D341Med (cell line): ENCODE data around the gene DNAH14.
"Not testable (repeated sequence)": the region's sequence is repeated elsewhere in the genome, so short reads cannot be mapped to it uniquely, and the experiment has no call there.

Source experiments
- DNase-seq: peaks from one replicate; pipeline ENCODE4 v3.0.0; 2012; ENCODE audit warnings: low spot score

Gene DNAH14

DNA sequence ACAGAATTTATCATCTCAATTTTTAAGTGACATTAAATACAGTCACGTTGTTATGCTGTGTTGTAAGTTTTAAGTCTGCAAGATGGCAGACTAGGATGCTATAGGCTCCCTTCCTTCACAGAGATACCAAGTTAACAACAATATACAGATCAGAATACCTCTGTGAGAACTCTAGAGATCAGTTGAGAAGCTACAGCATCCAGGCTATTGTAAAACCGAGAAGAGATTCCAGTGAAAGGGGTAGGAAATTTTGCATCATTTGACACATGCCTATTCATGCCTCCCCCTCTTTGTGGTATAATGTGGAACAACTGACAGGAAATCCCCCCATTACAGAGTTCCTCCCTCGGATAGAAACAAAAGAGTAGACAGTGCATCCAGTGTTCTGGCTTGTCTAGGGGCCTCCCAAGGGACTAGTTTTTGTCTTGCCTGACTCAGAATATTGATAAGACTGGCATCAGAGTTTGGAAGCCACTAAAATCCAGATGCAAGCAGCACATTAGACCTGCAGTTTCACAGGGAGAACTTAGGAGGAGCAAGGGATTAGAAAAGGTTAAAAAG is 417.7 kb downstream of the DNAH14 start:
- DNase-seq: no peak

DNA sequence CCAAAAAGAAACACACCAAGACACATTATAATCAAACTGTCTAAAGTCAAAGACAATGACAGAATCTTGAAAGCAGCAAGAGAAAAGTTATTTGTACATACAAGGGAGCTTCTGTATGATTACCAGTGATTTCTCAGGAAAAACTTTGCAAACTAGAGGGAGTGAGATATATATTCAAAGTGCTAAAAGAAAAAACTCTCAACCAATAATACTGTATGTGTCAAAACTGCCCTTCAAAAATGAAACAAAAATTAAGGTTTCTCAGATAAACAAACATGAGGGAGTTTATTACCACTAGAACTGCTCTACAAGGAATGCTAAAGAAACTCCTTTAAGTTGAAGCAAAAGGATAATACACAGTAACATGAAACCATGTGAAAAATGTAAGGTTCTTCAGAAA is 418.9 kb downstream of the DNAH14 start:
- DNase-seq: no peak

DNA sequence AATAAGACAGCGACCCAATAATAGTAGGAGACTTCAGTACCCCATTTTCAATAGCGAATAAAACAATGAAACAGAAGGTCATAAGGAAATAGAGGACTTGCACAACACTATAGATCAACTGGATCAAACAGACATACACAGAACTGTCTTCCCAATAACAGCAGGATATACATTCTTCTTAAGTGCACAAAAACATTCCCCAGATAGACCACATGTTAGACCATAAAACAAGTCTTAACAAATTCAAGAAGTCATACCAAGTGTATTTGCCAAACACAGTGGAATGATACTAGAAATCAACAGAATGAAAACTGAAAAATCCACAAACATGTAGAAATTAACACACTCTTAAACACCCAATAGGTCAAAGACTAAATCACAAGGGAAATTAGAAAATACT is 420.4 kb downstream of the DNAH14 start:
- no peak for DNase-seq

- no peak for DNase-seq
These were observed 421.4 kb downstream of the DNAH14 start for GRCh38 chr1:225350872-225351271.

DNA sequence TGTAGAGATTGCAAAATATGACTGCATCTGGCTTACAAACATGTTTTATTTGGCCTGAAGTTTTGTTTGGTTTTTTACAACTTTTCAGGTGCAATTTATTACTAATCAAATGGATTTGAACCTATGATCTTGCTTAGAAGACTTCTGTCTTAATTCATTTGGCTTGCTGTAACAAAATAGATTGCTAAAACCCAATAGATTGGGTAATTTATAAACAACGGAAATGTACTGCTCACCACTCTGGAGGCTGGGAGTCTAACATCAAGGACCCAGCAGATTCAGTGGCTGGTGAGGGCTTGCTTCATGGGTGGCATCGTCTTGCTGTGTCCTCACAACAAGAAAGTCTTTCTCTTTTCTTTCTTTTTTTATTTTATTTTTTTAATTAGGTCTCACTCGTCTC is 425.4 kb downstream of the DNAH14 start:
- no peak for DNase-seq

GRCh38 chr1:225355863-225356262 is 426.4 kb downstream of the DNAH14 start:
- no peak for DNase-seq

DNA sequence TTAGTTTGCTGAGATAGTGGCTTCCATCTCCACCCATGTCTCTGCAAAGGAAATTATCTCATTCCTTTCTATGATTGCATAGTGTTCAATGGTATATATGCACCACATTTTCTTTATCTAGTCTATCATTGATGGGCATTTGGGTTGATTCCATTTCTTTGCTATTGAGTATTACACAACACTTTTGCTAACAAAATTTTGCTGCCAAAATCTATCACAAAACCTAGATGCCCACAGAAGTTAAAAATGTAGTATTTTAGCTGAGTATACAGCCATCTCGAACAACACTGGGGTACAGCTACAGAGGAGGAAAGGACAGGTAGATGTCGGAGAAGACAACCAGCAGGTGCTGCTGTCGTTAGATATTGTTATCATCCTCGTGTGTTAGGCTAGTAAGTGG is 430.6 kb downstream of the DNAH14 start:
- DNase-seq: no peak

- DNase-seq: no peak
These were observed 431.7 kb downstream of the DNAH14 start for GRCh38 chr1:225361176-225361575.

DNA sequence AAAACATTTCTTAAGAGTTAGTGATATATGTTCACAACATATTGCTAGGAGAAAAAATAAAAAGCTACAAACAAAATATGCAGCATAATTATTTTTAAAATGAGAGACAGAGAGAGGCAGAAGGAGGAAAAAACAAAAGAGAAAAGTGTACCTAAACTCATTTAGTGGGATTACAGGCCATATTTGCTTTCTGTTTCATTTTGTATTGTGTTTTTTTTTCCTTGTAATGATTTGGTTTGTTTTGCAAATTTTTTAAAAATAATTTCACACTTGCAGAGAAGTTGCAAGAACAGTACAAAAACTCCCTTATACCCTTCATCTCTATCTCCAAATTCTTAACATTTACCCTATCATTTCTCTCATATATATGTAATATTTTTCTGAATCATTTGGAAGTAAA is 433.3 kb downstream of the DNAH14 start:
- DNase-seq: no peak

GRCh38 chr1:225364439-225364838 is 435.0 kb downstream of the DNAH14 start:
- no peak for DNase-seq

- DNase-seq: no peak
These were observed 436.5 kb downstream of the DNAH14 start for GRCh38 chr1:225366018-225366417.

- DNase-seq: no peak
These were observed 437.1 kb downstream of the DNAH14 start for GRCh38 chr1:225366552-225366951.

DNA sequence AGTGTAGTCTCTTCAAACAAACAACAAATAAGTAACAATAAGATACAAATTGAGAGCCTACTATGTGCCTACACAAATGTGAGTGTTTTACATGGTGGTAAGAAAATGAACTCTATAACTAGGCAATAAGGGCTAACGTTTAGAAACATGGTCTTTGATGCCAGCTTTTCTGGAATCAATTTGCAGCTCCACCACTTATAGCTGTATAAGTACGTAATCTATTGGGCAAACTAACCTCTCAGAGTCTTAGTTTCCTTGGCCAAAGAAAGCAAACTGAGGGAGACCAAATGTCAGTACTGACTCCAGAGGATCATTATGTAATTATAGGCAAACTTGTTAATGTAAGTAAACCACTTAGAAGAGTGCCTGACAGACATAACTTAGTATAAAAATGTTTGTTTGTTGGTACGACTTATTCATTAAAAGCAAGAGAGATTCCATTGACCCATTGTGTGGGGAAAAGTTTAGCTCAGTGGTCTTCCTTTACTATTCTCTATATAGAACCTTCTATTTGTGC is 438.6 kb downstream of the DNAH14 start:
- no peak for DNase-seq

GRCh38 chr1:225371366-225372010 is 442.0 kb downstream of the DNAH14 start:
- no peak for DNase-seq

DNA sequence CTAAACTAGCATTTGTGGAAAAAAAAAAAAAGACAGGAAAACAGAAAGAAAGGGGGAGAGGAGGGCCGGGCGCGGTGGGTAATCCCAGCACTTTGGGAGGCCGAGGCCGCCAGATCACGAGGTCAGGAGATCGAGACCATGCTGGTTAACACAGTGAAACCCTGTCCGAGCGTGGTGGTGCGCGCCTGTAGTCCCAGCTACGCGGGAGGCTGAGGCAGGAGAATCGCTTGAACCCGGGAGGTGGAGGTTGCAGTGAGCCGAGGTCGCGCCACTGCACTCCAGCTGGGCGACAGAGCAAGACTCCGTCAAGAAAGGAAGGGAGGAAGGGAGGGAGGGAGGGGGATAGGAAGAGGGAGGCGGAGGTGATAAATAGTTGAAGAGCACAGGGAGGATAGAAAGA is 443.7 kb downstream of the DNAH14 start:
- DNase-seq: no peak

GRCh38 chr1:225374996-225375395 is 445.5 kb downstream of the DNAH14 start:
- no peak for DNase-seq

- DNase-seq: no peak
These were observed 449.4 kb downstream of the DNAH14 start for GRCh38 chr1:225378880-225379279.

DNA sequence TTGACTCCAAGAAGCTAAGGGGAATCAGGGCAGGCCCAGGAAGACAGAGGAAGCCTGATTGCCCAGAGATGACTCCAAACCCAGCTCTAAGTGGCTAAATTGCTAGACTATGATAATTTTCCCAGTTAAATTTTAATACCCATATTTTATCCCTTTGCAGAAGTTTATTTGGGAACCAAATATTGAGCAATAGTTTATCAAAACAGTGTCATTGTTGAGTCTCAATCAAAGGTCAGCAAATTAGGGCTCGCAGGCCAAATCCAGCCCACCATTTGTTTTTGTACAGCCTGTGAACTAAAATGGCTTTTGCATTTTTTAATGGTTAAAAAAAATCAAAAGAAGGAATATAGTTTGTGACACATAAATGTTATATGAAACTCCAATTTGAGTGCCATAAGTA is 451.2 kb downstream of the DNAH14 start:
- no peak for DNase-seq

DNA sequence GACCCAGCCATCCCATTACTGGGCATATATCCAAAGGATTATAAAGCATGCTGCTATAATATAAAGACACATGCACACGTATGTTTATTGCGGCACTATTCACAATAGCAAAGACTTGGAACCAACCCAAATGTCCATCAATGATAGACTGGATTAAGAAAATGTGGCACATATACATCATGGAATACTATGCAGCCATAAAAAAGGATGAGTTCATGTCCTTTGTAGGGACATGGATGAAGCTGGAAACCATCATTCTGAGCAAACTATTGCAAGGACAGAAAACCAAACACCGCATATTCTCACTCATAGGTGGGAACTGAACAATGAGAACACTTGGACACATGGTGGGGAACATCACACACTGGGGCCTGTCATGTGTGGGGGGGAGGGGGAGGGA is 457.4 kb downstream of the DNAH14 start:
- not testable (repeated sequence) for DNase-seq

GRCh38 chr1:225388372-225388771 is 458.9 kb downstream of the DNAH14 start:
- no peak for DNase-seq

GRCh38 chr1:225389843-225390242 is 460.4 kb downstream of the DNAH14 start:
- DNase-seq: no peak

GRCh38 chr1:225396357-225396756 is 466.9 kb downstream of the DNAH14 start:
- no peak for DNase-seq

GRCh38 chr1:225400968-225401367 is 471.5 kb downstream of the DNAH14 start:
- no peak for DNase-seq
